Measurements from ENCODE around the gene INTS11. TPM values are rescaled to one million over a fixed set of nuclear protein-coding genes. Genes with fewer than 3 reads are reported as not detected.

INTS11 gene
- polyA plus RNA-seq, 1 experiment = 52.8 TPM

DNA sequence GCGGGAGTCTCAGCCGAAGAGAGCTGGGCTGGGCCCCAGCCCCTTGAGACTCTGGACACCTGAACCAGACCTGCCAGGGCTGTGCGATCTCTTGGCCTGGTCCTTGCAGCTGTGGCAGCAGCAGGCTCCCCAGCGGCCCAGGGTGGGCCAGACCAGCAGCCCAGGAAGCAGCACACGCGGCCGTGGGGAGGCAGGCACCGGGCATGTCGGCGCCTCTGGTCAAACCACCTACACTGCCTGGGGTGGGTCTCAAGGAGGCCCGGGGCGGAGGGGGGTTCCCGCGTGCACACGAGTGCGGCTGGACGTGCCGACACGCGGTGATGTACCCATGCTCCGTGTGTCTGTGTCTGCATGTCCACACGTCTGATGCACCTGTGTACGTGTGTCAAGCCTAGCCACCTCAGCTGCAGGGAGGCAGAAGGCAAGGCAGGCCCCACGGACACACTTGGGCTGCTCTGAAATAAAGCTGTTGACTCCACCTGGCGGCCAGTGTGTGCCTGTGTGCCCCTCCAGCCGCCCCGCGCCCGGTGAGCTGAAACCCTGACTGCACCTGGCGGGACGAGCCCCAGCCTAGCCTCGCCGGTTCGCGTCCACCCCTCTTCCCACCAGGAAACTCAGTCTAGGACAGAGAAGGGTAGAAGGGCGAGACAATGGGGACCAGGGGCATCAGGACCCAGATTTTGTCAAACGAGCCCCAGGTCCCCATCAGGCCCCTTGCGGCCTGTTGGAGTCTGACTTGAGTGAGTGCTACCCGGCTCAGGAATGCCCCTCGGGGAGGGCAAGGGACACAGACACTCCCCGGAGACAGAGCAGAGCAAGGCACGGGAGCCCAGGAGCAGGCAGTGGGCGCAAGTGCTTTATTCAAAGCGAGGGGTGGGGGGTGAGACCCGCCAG, 32.7 kb downstream of the INTS11 start:
- CTCF ChIA-PET = interaction anchor here (1.1 to 3.5 kb wide), 3 partner anchors 10 to 308 kb away, joined by 3 to 30 read pairs (median 3); no protein-coding TSS in a partner anchor
- POLR2A ChIA-PET = interaction anchor here (0.6 to 1.8 kb wide), 3 partner anchors 14 to 170 kb away, joined by 3 to 5 read pairs (median 3); no protein-coding TSS in a partner anchor
- Histone ChIP-seq H3K27me3 (ENCODE audit: control insufficient read depth, insufficient read depth, low read length) (no peaks in the 10 kb centered on the region), H3K9me3 (ENCODE audit: control insufficient read depth, insufficient read depth, low read length) (peaks cover 21% of the 10 kb centered on the region; the same call in 1 of the 2 replicates), H3K4me3 (ENCODE audit: low read depth, low read length) (no peak overlapping the region), H3K27ac (ENCODE audit: low read depth, low read length) (no peak overlapping the region)
- no peak for DNase-seq (ENCODE audit: low read depth, low spot score)
- TF ChIP-seq, protein P1, sequence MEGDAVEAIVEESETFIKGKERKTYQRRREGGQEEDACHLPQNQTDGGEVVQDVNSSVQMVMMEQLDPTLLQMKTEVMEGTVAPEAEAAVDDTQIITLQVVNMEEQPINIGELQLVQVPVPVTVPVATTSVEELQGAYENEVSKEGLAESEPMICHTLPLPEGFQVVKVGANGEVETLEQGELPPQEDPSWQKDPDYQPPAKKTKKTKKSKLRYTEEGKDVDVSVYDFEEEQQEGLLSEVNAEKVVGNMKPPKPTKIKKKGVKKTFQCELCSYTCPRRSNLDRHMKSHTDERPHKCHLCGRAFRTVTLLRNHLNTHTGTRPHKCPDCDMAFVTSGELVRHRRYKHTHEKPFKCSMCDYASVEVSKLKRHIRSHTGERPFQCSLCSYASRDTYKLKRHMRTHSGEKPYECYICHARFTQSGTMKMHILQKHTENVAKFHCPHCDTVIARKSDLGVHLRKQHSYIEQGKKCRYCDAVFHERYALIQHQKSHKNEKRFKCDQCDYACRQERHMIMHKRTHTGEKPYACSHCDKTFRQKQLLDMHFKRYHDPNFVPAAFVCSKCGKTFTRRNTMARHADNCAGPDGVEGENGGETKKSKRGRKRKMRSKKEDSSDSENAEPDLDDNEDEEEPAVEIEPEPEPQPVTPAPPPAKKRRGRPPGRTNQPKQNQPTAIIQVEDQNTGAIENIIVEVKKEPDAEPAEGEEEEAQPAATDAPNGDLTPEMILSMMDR (IDR thresholded peaks at IDR 0.05; ENCODE audit: low read depth, low read length) = peak; percentile 42

DNA sequence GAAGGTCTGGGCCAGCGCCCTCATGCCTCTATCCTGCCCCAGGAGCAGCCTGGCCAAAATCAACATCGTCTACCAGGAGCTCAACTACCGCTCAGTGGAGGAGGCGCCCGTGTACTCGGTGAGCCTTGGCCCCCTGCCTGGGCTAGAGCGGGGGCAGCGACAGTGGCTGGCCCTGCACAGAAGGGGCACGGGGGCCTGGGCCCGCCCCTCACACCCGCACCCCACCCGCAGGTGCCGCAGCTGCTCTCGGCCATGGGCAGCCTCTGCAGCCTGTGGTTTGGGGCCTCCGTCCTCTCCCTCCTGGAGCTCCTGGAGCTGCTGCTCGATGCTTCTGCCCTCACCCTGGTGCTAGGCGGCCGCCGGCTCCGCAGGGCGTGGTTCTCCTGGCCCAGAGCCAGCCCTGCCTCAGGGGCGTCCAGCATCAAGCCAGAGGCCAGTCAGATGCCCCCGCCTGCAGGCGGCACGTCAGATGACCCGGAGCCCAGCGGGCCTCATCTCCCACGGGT, 33.4 kb downstream of the INTS11 start:
- Histone ChIP-seq H3K27me3 (ENCODE audit: control insufficient read depth, insufficient read depth, low read length) (no peaks in the 10 kb centered on the region), H3K27ac (ENCODE audit: low read depth, low read length) (no peak overlapping the region), H3K4me3 (ENCODE audit: low read depth, low read length) (no peak overlapping the region), H3K9me3 (ENCODE audit: control insufficient read depth, insufficient read depth, low read length) (peaks cover 21% of the 10 kb centered on the region; the same call in 1 of the 2 replicates)
- DNase-seq (ENCODE audit: low read depth, low spot score) = no peak
- CTCF ChIA-PET = interaction anchor here (1.1 to 3.5 kb wide), 2 partner anchors 11 to 169 kb away, joined by 3 to 30 read pairs; no protein-coding TSS in a partner anchor
- POLR2A ChIA-PET = interaction anchor here (0.6 to 1.8 kb wide), 2 partner anchors 14 to 27 kb away, joined by 3 to 5 read pairs; no protein-coding TSS in a partner anchor
- TF ChIP-seq, protein P1 (IDR thresholded peaks at IDR 0.05; ENCODE audit: low read depth, low read length) = no peak

DNA sequence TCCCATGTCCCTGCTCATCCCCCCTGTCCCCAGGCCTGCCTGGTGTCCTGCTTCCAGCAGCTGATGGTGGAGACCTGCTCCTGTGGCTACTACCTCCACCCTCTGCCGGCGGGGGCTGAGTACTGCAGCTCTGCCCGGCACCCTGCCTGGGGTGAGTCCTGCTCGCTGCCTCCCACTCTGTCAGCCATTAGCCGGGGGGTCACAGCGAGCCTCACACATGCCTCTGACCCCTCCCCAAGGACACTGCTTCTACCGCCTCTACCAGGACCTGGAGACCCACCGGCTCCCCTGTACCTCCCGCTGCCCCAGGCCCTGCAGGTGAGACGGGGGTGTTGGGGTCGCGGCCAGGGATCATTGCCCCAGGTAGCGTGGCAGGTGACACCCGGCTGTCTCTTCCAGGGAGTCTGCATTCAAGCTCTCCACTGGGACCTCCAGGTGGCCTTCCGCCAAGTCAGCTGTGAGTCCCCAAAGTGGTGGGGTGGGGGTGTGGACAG, 34.2 kb downstream of the INTS11 start:
- Histone ChIP-seq H3K27ac (ENCODE audit: low read depth, low read length) (no peak overlapping the region), H3K4me3 (ENCODE audit: low read depth, low read length) (no peak overlapping the region), H3K27me3 (ENCODE audit: control insufficient read depth, insufficient read depth, low read length) (no peaks in the 10 kb centered on the region), H3K9me3 (ENCODE audit: control insufficient read depth, insufficient read depth, low read length) (peaks cover 21% of the 10 kb centered on the region; the same call in 1 of the 2 replicates)
- TF ChIP-seq, protein P1 (IDR thresholded peaks at IDR 0.05; ENCODE audit: low read depth, low read length) = peak; percentile 66
- no peak for DNase-seq (ENCODE audit: low read depth, low spot score)
- CTCF ChIA-PET = interaction anchor here (3.5 kb wide), 1 partner anchor 169 kb away, joined by 30 read pairs; no protein-coding TSS in a partner anchor
- POLR2A ChIA-PET = interaction anchor here (1.8 kb wide), 1 partner anchor 15 kb away, joined by 5 read pairs; no protein-coding TSS in a partner anchor

DNA sequence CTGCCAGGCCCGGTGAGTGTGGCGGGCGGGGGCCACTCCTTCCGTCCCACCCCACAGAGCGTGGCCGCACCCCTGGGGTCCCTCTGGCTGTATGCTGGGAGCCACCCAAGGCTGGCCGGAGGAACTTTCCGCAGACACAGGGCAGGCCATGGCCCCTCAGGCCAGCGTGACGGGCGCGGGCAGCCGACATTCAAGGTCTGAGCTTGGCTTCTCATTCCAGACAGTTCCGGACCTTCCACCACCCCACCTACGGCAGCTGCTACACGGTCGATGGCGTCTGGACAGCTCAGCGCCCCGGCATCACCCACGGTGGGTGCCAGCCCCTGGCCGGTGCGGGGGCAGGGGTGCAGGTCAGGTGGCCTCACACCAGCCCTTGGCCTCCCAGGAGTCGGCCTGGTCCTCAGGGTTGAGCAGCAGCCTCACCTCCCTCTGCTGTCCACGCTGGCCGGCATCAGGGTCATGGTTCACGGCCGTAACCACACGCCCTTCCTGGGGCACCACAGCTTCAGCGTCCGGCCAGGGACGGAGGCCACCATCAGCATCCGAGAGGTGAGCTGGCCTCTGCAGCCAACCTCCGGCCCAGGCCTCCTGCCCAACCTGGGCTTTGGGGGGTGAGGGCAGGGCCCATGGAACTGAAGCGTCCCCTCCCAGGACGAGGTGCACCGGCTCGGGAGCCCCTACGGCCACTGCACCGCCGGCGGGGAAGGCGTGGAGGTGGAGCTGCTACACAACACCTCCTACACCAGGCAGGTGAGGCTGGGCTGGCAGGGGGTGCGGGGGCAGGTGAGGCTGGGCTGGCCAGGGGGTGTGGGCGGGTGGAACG, 37.0 kb downstream of the INTS11 start:
- CTCF ChIA-PET = no interaction called here
- Histone ChIP-seq H3K9me3 (ENCODE audit: control insufficient read depth, insufficient read depth, low read length) (peaks cover 14% of the 10 kb centered on the region; the same call in 1 of the 2 replicates), H3K27ac (ENCODE audit: low read depth, low read length) (no peak overlapping the region), H3K27me3 (ENCODE audit: control insufficient read depth, insufficient read depth, low read length) (no peaks in the 10 kb centered on the region), H3K4me3 (ENCODE audit: low read depth, low read length) (no peak overlapping the region)
- DNase-seq (ENCODE audit: low read depth, low spot score) = no peak
- TF ChIP-seq, protein P1 (IDR thresholded peaks at IDR 0.05; ENCODE audit: low read depth, low read length) = no peak
- POLR2A ChIA-PET = no interaction called here
